ENCODE data around the gene SPATA33.

- no peak for TF ChIP-seq POLR2A (IDR thresholded peaks at IDR 0.05; ENCODE audit: low read length)
- TF ChIP-seq GATA1 (IDR thresholded peaks at IDR 0.05; ENCODE audit: low read depth, low read length): no peak
These were observed 24.5 kb upstream of the SPATA33 start for GRCh38 chr16:89633064-89633631.
